Stimulated activated CD4-positive, alpha-beta T cell treated with anti-CD3 and anti-CD28 coated beads, Interleukin-4, amount 100 ng/mL, for 1 hour (primary cell): ENCODE results near the gene DYNLT2.

ENCODE experiments used
- DNase-seq: peaks from one replicate; pipeline ENCODE4 v3.0.0-alpha.2; 2020

DYNLT2 gene

GRCh38 chr6:169692516-169692915, 58.9 kb downstream of the DYNLT2 start:
- DNase-seq, result no peak

DNA sequence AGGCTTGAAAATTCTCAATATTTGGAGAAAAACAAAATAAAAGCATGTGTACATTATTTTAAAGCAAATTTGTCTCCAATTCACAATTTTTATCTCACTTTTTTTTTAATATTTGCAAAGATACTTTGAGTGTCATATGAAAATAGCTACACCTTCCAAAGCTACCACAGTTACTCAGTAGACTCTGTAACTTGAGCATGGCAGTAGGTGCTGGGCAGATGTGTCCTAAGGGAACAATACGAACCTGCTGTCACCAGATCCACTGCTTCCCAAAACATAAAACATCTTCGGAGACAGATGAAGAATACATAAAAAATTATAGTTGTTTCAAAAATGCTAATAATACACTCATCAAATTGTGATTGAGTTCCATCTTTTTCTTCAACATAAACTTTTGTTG, 60.1 kb downstream of the DYNLT2 start:
- no peak for DNase-seq
